Transverse colon (tissue), 4 donors: ENCODE results near the gene ACP7. TPM values are rescaled to one million over a fixed set of nuclear protein-coding genes. Genes with fewer than 3 reads are reported as not detected.

Experiments used
- DNase-seq: peaks from one replicate; pipeline ENCODE4 v3.0.0-alpha.2; 2019
- H3K27ac ChIP-seq, 4 donors: fragments of 200-600 bp; sonication (generic); 2 replicates each; pipeline ENCODE4 v1.5.1; 2016 to 2018; ENCODE audit warnings: inconsistent platforms in 4 of 4
- H3K27me3 ChIP-seq: fragments of 200-600 bp; sonication (generic); 2 replicates; pipeline ENCODE4 v1.5.1; 2017; ENCODE audit warnings: inconsistent platforms
- H3K36me3 ChIP-seq, 4 donors: fragments of 200-600 bp; sonication (generic); 2 replicates each; pipeline ENCODE4 v1.5.1; 2017 to 2019; ENCODE audit warnings: inconsistent platforms in 4 of 4
- H3K4me1 ChIP-seq, 4 donors: fragments of 200-600 bp; sonication (generic); 2 replicates each; pipeline ENCODE4 v1.5.1; 2017 to 2020; ENCODE audit warnings: inconsistent platforms in 4 of 4
- H3K4me3 ChIP-seq, 4 donors: fragments of 200-600 bp; sonication (generic); 1 replicate in 1 of 4; 2 replicates in 3 of 4; pipeline versions ENCODE4 v1.5.1 to v1.6.1; 2017 to 2019; ENCODE audit warnings: inconsistent platforms in 4 of 4
- H3K9me3 ChIP-seq, 2 donors: fragments of 200-600 bp; sonication (generic); 2 replicates each; pipeline ENCODE4 v1.5.1; 2017 to 2019; ENCODE audit warnings: inconsistent platforms in 2 of 2
- CTCF ChIP-seq, 5 experiments: fragments of 200-600 bp in 3 of 5; fragments of 450-650 bp in 2 of 5; sonication (generic) in 3 of 5; IDR thresholded peaks; 1 replicate in 2 of 5; 2 replicates in 3 of 5; pipeline ENCODE4 v1.5.1; 2016 to 2017; ENCODE audit warnings: antibody characterized with exemption in 5 of 5, inconsistent platforms in 3 of 5, mild to moderate bottlenecking in 2 of 5, moderate library complexity in 1 of 5
- EP300 ChIP-seq: sonication (generic); formaldehyde crosslinking; IDR thresholded peaks from one replicate; pipeline ENCODE4 v1.6.1; 2017; ENCODE audit warnings: antibody characterized with exemption, low read depth
- POLR2A ChIP-seq: fragments of 450-650 bp; IDR thresholded peaks from one replicate; pipeline ENCODE4 v1.6.1; 2016; ENCODE audit warnings: antibody characterized with exemption, mild to moderate bottlenecking, moderate library complexity
- POLR2AphosphoS5 ChIP-seq, 3 donors: sonication (generic); formaldehyde crosslinking; IDR thresholded peaks; one replicate each; pipeline ENCODE4 v1.6.1; 2016; ENCODE audit warnings: antibody characterized with exemption in 3 of 3
- WGBS, 2 donors: methylation state at CpG; one replicate each; pipeline ENCODE4 v1.1.5; 2018; ENCODE audit warnings: low coverage in 1 of 2; 5-methylcytosine and 5-hydroxymethylcytosine counted together
- in situ Hi-C, 4 donors: fragments of 200-750 bp; cut with MboI; loops; one replicate each; pipeline versions ENCODE4 v1.15.0 to v1.15.1; 2017; ENCODE audit warnings: low sequenced_read_pairs in 3 of 4, low pct_ligation_motif_present in 1 of 4, low pct_unique_long_range_greater_than_20kb in 1 of 4
- intact Hi-C: fragments of 100-400 bp; cut with DNase I; formaldehyde crosslinking; loops from one replicate; pipeline ENCODE4 v1.15.1; 2023; ENCODE audit warnings: low total_unique reads
- total RNA-seq, 4 donors: library from RNA; depleted of rRNA; stranded (reverse); fragments of >200 nt; gene quantifications; one replicate each; pipeline ENCODE4 v1.1.0, GENCODE V29; 2016

The ACP7 gene
- total RNA-seq, 4 donors from 2014 or later = not detected

- H3K27ac ChIP-seq = no peak overlapping the region
Observed at GRCh38 chr19:39138221-39139211, 54.3 kb downstream of the ACP7 start.

GRCh38 chr19:39139305-39139874, 55.2 kb downstream of the ACP7 start:
- TF ChIP-seq POLR2AphosphoS5 (IDR thresholded peaks at IDR 0.05) = no peak
- TF ChIP-seq POLR2A = no peak
- TF ChIP-seq CTCF (IDR thresholded peaks at IDR 0.05) = no peak
- TF ChIP-seq EP300 = no peak
- Histone ChIP-seq H3K4me1 (peaks cover 10 to 60% (median 43%) of the 10 kb centered on the region in 4 donors), H3K36me3 (no peaks in the 10 kb centered on the region), H3K27ac (no peak overlapping the region), H3K4me3 (no peak overlapping the region), H3K9me3 (no peaks in the 10 kb centered on the region), H3K27me3 (no peaks in the 10 kb centered on the region)
- DNase-seq = no peak
- in situ Hi-C loops = no loop called here
- intact Hi-C loops = no loop called here
- WGBS, 2 donors = 74 to 100% methylated on average over 2 to 8 of the region's 8 CpGs

More at GRCh38 chr19:39138221-39139211, 54.3 kb downstream of the ACP7 start:
- no peaks in the 10 kb centered on the region for H3K27me3 ChIP-seq
- intact Hi-C loops = no loop called here
- 87 to 93% methylated on average over 8 to 18 of the region's 20 CpGs for WGBS, 2 donors
- no peak for DNase-seq
- in situ Hi-C loops = no loop called here
- no peak for TF ChIP-seq CTCF (IDR thresholded peaks at IDR 0.05)
- no peak for TF ChIP-seq EP300
- TF ChIP-seq POLR2AphosphoS5 (IDR thresholded peaks at IDR 0.05) = no peak
- TF ChIP-seq POLR2A = no peak
- peaks cover 9 to 60% (median 44%) of the 10 kb centered on the region in 4 donors for H3K4me1 ChIP-seq
- H3K9me3 ChIP-seq = no peaks in the 10 kb centered on the region
- H3K36me3 ChIP-seq = no peaks in the 10 kb centered on the region
- no peak overlapping the region for H3K4me3 ChIP-seq

GRCh38 chr19:39139971-39140453, 55.8 kb downstream of the ACP7 start:
- H3K27ac ChIP-seq = no peak overlapping the region
- in situ Hi-C loops = no loop called here
- H3K27me3 ChIP-seq = no peaks in the 10 kb centered on the region
- TF ChIP-seq POLR2AphosphoS5 (IDR thresholded peaks at IDR 0.05) = no peak
- TF ChIP-seq CTCF (IDR thresholded peaks at IDR 0.05) = no peak
- no peak for TF ChIP-seq POLR2A
- no peak for TF ChIP-seq EP300
- peaks cover 13 to 67% (median 49%) of the 10 kb centered on the region in 4 donors for H3K4me1 ChIP-seq
- intact Hi-C loops = no loop called here
- no peaks in the 10 kb centered on the region for H3K9me3 ChIP-seq
- no peak for DNase-seq
- no peak overlapping the region for H3K4me3 ChIP-seq
- 54% methylated on average over 7 of the region's 7 CpGs; no CpG with 5 or more reads in 1 of the 2 donors for WGBS, 2 donors
- H3K36me3 ChIP-seq = no peaks in the 10 kb centered on the region

- Histone ChIP-seq H3K4me1 (peaks cover 19 to 71% (median 55%) of the 10 kb centered on the region in 4 donors), H3K27ac (no peak overlapping the region), H3K36me3 (no peaks in the 10 kb centered on the region), H3K9me3 (no peaks in the 10 kb centered on the region), H3K4me3 (no peak overlapping the region), H3K27me3 (no peaks in the 10 kb centered on the region)
- intact Hi-C loops (no loop called here), in situ Hi-C loops (no loop called here)
- DNase-seq = no peak
- no peak for TF ChIP-seq EP300
- no peak for TF ChIP-seq CTCF (IDR thresholded peaks at IDR 0.05)
- no peak for TF ChIP-seq POLR2AphosphoS5 (IDR thresholded peaks at IDR 0.05)
- TF ChIP-seq POLR2A = no peak
- WGBS, 2 donors = 65% methylated on average over 4 of the region's 5 CpGs; no CpG with 5 or more reads in 1 of the 2 donors
Observed at GRCh38 chr19:39140594-39140993, 56.4 kb downstream of the ACP7 start.
